WI38 (cell line): ENCODE data around the gene AGBL4.

Source experiments
- H3K4me3 ChIP-seq: 2 replicates; pipeline ENCODE4 v1.5.1; 2011; ENCODE audit warnings: low read depth, mild to moderate bottlenecking, control low read depth, low read length
- TF ChIP-seq, protein P1 (sequence below): IDR thresholded peaks from 2 replicates; pipeline ENCODE4 v1.5.1; 2012; ENCODE audit warnings: low read depth, mild to moderate bottlenecking, control low read depth, low read length

AGBL4 gene

DNA sequence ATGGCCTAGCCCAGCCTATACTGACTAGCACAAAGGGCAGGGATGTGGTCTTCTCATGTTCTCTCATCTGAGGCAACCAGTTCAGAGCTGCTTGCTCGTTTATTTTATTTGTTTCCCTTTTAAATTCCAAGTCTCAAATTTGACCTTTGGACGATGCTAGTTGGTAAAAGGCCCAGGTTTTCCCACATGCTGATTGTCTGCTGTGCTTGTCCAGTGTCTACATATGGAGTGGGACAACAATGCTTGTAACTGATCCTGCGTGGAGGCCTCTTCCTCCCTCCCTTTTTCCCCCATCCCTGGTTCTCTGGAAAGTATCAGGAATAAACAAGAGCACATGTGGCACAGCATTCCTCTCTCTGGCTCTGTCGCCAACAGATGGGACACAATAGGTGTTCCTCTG, 1213.0 kb downstream of the AGBL4 start:
- TF ChIP-seq, protein P1, sequence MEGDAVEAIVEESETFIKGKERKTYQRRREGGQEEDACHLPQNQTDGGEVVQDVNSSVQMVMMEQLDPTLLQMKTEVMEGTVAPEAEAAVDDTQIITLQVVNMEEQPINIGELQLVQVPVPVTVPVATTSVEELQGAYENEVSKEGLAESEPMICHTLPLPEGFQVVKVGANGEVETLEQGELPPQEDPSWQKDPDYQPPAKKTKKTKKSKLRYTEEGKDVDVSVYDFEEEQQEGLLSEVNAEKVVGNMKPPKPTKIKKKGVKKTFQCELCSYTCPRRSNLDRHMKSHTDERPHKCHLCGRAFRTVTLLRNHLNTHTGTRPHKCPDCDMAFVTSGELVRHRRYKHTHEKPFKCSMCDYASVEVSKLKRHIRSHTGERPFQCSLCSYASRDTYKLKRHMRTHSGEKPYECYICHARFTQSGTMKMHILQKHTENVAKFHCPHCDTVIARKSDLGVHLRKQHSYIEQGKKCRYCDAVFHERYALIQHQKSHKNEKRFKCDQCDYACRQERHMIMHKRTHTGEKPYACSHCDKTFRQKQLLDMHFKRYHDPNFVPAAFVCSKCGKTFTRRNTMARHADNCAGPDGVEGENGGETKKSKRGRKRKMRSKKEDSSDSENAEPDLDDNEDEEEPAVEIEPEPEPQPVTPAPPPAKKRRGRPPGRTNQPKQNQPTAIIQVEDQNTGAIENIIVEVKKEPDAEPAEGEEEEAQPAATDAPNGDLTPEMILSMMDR, result no peak
- no peak overlapping the region for H3K4me3 ChIP-seq

DNA sequence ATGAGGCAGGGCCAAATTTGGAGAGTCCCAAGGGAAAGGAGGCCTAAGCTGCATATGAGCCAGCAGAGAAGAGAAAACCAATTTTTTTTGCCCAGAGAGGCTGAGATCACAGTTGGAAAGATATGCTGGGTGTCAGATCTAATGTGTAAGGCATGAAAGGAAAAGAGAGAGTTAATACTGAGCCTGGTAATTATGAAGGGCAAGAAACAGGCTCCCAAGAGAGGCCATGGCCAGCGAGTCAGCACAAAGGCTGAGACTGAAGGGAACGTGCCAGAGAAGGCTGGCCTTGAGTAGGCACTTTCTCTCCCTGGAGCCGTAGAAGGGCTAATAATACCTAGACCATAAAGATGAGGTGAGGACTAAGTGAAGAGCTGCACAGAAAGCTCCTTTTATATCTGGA, 1215.3 kb downstream of the AGBL4 start:
- TF ChIP-seq, protein P1, result no peak

DNA sequence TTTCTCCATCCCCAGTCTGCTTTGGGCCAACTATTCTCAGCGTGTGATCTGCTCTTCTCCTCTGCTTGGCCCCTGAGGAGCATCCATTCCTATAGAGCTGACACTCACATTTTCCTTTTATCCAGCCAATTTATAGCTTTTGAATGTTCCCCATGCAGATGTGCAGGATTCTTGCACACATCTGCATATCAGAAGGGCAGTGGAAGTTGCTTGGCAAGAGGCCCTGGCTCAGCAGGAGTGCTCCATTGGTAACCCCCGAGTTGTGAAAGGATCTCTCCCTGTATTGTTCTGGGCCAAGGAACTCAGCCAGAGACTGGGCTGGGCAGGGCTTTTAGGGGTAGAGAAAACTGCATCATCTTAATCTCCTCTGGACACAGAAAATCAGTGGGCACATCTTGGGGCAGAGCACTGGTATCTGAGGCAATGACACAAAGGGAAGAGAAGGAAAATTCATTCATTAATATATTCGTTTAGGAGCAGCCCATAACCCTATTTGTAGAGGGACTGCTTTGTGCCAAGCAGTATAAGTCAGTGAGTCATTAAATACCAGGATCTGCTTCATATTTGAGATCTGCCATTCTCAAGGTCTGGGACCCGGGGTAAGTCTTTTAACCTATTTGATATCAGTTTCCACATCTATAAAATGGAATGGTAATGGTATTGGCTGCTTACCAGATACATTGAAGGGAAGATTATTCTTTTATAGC, 1216.0 kb downstream of the AGBL4 start:
- TF ChIP-seq, protein P1, result no peak
- H3K4me3 ChIP-seq, result no peak overlapping the region

More for the DNA sequence above, 1215.3 kb downstream of the AGBL4 start:
- no peak overlapping the region for H3K4me3 ChIP-seq

DNA sequence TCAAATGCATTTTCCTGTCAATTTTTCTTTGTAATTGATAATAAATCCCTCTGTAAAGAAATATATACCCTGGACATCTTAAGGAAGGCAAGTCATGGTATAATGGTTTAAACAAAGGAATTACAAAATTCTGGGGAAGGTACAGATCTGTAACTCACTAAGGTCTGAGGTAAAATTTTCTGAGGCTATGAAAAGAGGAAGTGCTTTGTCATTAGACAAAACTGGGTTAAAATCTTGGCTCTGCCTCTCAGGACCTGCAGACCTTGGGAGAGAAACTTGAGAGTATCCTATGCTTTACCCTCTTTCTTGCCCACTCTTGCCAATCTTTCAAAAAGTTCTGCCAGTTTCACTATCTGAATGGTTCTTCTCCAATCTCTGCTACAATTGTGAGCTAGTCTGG, 1220.3 kb downstream of the AGBL4 start:
- H3K4me3 ChIP-seq, result no peak overlapping the region
- TF ChIP-seq, protein P1, result no peak

DNA sequence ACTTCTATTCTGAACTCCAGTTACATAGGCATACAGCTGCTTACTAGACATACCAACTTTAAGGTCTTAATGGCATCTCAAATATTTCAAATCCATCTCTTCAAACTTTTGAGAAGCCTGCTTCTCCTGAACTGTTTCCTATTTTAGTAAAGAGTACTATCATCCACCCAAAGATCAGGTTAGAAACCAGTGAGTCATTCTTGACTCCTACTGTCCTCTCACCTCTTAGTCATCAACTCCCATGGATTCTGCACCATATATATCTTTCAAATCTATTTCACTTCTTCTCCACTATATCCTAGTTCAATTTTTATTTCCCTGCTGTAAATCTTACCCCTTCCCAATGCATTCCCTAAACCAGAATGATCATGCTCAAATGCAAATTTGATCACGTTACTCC, 1228.9 kb downstream of the AGBL4 start:
- H3K4me3 ChIP-seq, result no peak overlapping the region
- TF ChIP-seq, protein P1, result no peak

DNA sequence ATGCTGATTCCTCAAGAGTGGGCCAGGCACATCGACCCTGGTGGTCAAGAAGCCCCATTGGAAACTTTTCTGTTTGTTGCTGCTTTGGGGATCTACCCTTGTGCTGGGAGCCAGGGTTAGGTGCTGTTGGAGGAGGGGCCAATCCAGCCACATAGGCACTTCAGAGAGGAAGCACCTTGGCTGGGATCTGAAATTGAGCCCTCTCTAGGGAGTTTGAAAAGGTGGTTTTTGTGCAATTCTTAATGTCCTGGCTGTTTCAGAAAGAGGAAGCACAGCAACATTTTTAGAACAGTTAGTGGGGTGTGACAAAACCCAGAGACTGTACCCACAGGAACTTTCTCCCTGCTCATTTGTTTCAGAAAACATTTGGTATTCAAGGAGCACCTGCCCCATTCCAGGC, 1229.9 kb downstream of the AGBL4 start:
- H3K4me3 ChIP-seq, result no peak overlapping the region
- TF ChIP-seq, protein P1, result no peak

DNA sequence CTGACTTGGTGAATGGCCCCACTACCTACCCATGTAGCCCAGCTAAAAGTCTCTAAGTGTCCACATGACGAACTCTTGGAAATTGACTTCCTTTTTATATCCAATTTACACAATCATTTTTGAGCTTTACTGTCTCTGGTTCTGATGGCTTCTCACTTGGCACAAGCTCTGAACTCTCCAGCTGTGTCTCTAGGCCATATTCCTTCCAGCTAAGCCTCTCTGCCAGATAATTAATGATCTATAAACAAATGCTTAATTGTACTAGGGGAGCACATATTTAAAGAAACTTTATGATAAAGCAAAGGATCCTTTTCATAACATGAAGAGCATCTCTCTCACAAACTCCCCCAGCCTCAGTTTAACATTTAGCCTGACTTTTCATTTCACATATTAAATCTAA, 1230.8 kb downstream of the AGBL4 start:
- no peak overlapping the region for H3K4me3 ChIP-seq
- TF ChIP-seq, protein P1, result no peak
